BLaER1 treated with 17β-estradiol and CSF1 and Interleukin-3, amounts not matched to agents 10 nM and 100 nM (cell line): ENCODE data around the gene EMX2.
"Not testable (repeated sequence)": the region's sequence is repeated elsewhere in the genome, so short reads cannot be mapped to it uniquely, and the experiment has no call there.

Source experiments
- H3K27ac ChIP-seq, 11 experiments: shearing (Covaris generic); formaldehyde crosslinking; 2 replicates each; pipeline ENCODE4 v1.8.1; 2022
- H3K27me3 ChIP-seq, 11 experiments: shearing (Covaris generic); formaldehyde crosslinking; 2 replicates each; pipeline ENCODE4 v1.8.1; 2022
- H3K36me3 ChIP-seq, 11 experiments: shearing (Covaris generic); formaldehyde crosslinking; 2 replicates each; pipeline ENCODE4 v1.8.1; 2022
- H3K4me1 ChIP-seq, 10 experiments: shearing (Covaris generic); formaldehyde crosslinking; 2 replicates each; pipeline ENCODE4 v1.8.1; 2022
- H3K4me2 ChIP-seq, 11 experiments: shearing (Covaris generic); formaldehyde crosslinking; 2 replicates each; pipeline ENCODE4 v1.8.1; 2022
- H3K4me3 ChIP-seq, 10 experiments: shearing (Covaris generic); formaldehyde crosslinking; 2 replicates each; pipeline ENCODE4 v1.8.1; 2022
- H3K9ac ChIP-seq, 11 experiments: shearing (Covaris generic); formaldehyde crosslinking; 2 replicates each; pipeline ENCODE4 v1.8.1; 2022
- H3K9me3 ChIP-seq, 11 experiments: shearing (Covaris generic); formaldehyde crosslinking; replicated peaks in 1 of 11; 2 replicates each; pipeline ENCODE4 v1.8.1; 2022
- H4K20me1 ChIP-seq, 11 experiments: shearing (Covaris generic); formaldehyde crosslinking; 2 replicates each; pipeline ENCODE4 v1.8.1; 2022
- Cebpa-rat ChIP-seq, 11 experiments: shearing (Covaris generic); IDR thresholded peaks; 2 replicates each; pipeline ENCODE4 v1.8.1; 2022

EMX2 gene

GRCh38 chr10:117503244-117504205 lies 39.0 kb upstream of the EMX2 start:
- no peaks in the 10 kb centered on the region for H3K36me3 ChIP-seq
- no peaks in the 10 kb centered on the region for H3K4me1 ChIP-seq
- H3K4me3 ChIP-seq, result no peak overlapping the region
- H3K9ac ChIP-seq, result no peak overlapping the region
- H3K27ac ChIP-seq, result no peak overlapping the region
- no peaks in the 10 kb centered on the region for H4K20me1 ChIP-seq
- no peak for TF ChIP-seq Cebpa-rat (IDR thresholded peaks at IDR 0.05)
- no peak overlapping the region for H3K4me2 ChIP-seq
- H3K9me3 ChIP-seq, result no peaks in the 10 kb centered on the region
- no peaks in the 10 kb centered on the region for H3K27me3 ChIP-seq

GRCh38 chr10:117504562-117504961 lies 38.0 kb upstream of the EMX2 start:
- Histone ChIP-seq H3K27ac (no peak overlapping the region), H3K9ac (no peak overlapping the region), H3K4me2 (no peak overlapping the region), H3K9me3 (no peaks in the 10 kb centered on the region), H3K27me3 (no peaks in the 10 kb centered on the region), H3K4me1 (no peaks in the 10 kb centered on the region), H3K36me3 (no peaks in the 10 kb centered on the region), H3K4me3 (no peak overlapping the region), H4K20me1 (no peaks in the 10 kb centered on the region)
- no peak for TF ChIP-seq Cebpa-rat (IDR thresholded peaks at IDR 0.05)

- H3K4me3 ChIP-seq, H3K9me3 ChIP-seq, H3K36me3 ChIP-seq, H4K20me1 ChIP-seq, H3K4me2 ChIP-seq, H3K27me3 ChIP-seq, H3K9ac ChIP-seq, H3K4me1 ChIP-seq, H3K27ac ChIP-seq: not testable (repeated sequence)
Measured at GRCh38 chr10:117507081-117507480, 35.5 kb upstream of the EMX2 start.

- H3K27me3 ChIP-seq, result no peaks in the 10 kb centered on the region
- H3K4me3 ChIP-seq, result no peak overlapping the region
- TF ChIP-seq Cebpa-rat (IDR thresholded peaks at IDR 0.05), result no peak
- no peaks in the 10 kb centered on the region for H3K9me3 ChIP-seq
- no peak overlapping the region for H3K4me2 ChIP-seq
- H3K27ac ChIP-seq, result no peak overlapping the region
- H4K20me1 ChIP-seq, result no peaks in the 10 kb centered on the region
- no peaks in the 10 kb centered on the region for H3K4me1 ChIP-seq
- no peaks in the 10 kb centered on the region for H3K36me3 ChIP-seq
- no peak overlapping the region for H3K9ac ChIP-seq
Measured at GRCh38 chr10:117509573-117509972, 33.0 kb upstream of the EMX2 start.

- H3K4me2 ChIP-seq, result no peak overlapping the region
- H3K9me3 ChIP-seq, result no peaks in the 10 kb centered on the region
- H3K9ac ChIP-seq, result no peak overlapping the region
- H3K27me3 ChIP-seq, result no peaks in the 10 kb centered on the region
- no peaks in the 10 kb centered on the region for H4K20me1 ChIP-seq
- no peaks in the 10 kb centered on the region for H3K36me3 ChIP-seq
- H3K27ac ChIP-seq, result no peak overlapping the region
- no peak overlapping the region for H3K4me3 ChIP-seq
- H3K4me1 ChIP-seq, result no peaks in the 10 kb centered on the region
- no peak for TF ChIP-seq Cebpa-rat (IDR thresholded peaks at IDR 0.05)
Measured at GRCh38 chr10:117511601-117512390, 30.8 kb upstream of the EMX2 start.

- no peak overlapping the region for H3K4me3 ChIP-seq
- no peaks in the 10 kb centered on the region for H3K4me1 ChIP-seq
- no peaks in the 10 kb centered on the region for H3K36me3 ChIP-seq
- H3K9me3 ChIP-seq, result no peaks in the 10 kb centered on the region
- H3K27me3 ChIP-seq, result no peaks in the 10 kb centered on the region
- H3K9ac ChIP-seq, result no peak overlapping the region
- H3K27ac ChIP-seq, result no peak overlapping the region
- no peak for TF ChIP-seq Cebpa-rat (IDR thresholded peaks at IDR 0.05)
- H3K4me2 ChIP-seq, result no peak overlapping the region
- no peaks in the 10 kb centered on the region for H4K20me1 ChIP-seq
Measured at GRCh38 chr10:117514971-117515370, 27.6 kb upstream of the EMX2 start.

GRCh38 chr10:117516681-117517080 lies 25.9 kb upstream of the EMX2 start:
- no peak overlapping the region for H3K4me2 ChIP-seq
- no peak for TF ChIP-seq Cebpa-rat (IDR thresholded peaks at IDR 0.05)
- H3K27me3 ChIP-seq, result no peaks in the 10 kb centered on the region
- no peaks in the 10 kb centered on the region for H4K20me1 ChIP-seq
- H3K4me1 ChIP-seq, result no peaks in the 10 kb centered on the region
- H3K4me3 ChIP-seq, result no peak overlapping the region
- no peak overlapping the region for H3K27ac ChIP-seq
- no peaks in the 10 kb centered on the region for H3K9me3 ChIP-seq
- H3K9ac ChIP-seq, result no peak overlapping the region
- no peaks in the 10 kb centered on the region for H3K36me3 ChIP-seq

GRCh38 chr10:117518246-117518645 lies 24.3 kb upstream of the EMX2 start:
- no peaks in the 10 kb centered on the region for H3K9me3 ChIP-seq
- no peak overlapping the region for H3K27ac ChIP-seq
- no peaks in the 10 kb centered on the region for H3K27me3 ChIP-seq
- TF ChIP-seq Cebpa-rat (IDR thresholded peaks at IDR 0.05), result no peak
- H3K4me1 ChIP-seq, result no peaks in the 10 kb centered on the region
- no peak overlapping the region for H3K4me3 ChIP-seq
- H3K4me2 ChIP-seq, result no peak overlapping the region
- H3K36me3 ChIP-seq, result no peaks in the 10 kb centered on the region
- H4K20me1 ChIP-seq, result no peaks in the 10 kb centered on the region
- no peak overlapping the region for H3K9ac ChIP-seq

- Histone ChIP-seq H3K4me3 (no peak overlapping the region), H4K20me1 (no peaks in the 10 kb centered on the region), H3K27ac (no peak overlapping the region), H3K4me2 (no peak overlapping the region), H3K9me3 (no peaks in the 10 kb centered on the region), H3K4me1 (no peaks in the 10 kb centered on the region), H3K36me3 (no peaks in the 10 kb centered on the region), H3K27me3 (no peaks in the 10 kb centered on the region), H3K9ac (no peak overlapping the region)
- TF ChIP-seq Cebpa-rat (IDR thresholded peaks at IDR 0.05), result no peak
Measured at GRCh38 chr10:117519286-117519685, 23.3 kb upstream of the EMX2 start.

GRCh38 chr10:117519879-117520278 lies 22.7 kb upstream of the EMX2 start:
- no peaks in the 10 kb centered on the region for H3K4me1 ChIP-seq
- no peaks in the 10 kb centered on the region for H4K20me1 ChIP-seq
- no peak overlapping the region for H3K9ac ChIP-seq
- TF ChIP-seq Cebpa-rat (IDR thresholded peaks at IDR 0.05), result no peak
- no peak overlapping the region for H3K27ac ChIP-seq
- H3K27me3 ChIP-seq, result no peaks in the 10 kb centered on the region
- H3K9me3 ChIP-seq, result no peaks in the 10 kb centered on the region
- no peak overlapping the region for H3K4me3 ChIP-seq
- H3K36me3 ChIP-seq, result no peaks in the 10 kb centered on the region
- no peak overlapping the region for H3K4me2 ChIP-seq
